IMR-90 (cell line): ENCODE results near the gene MUCL1.

Experiments
- CEBPB ChIP-seq: IDR thresholded peaks from 2 replicates; pipeline ENCODE4 v1.6.1; 2012; ENCODE audit warnings: low read depth, low read length, improper control_type of control experiment
- FOS ChIP-seq: fragments of 150-350 bp; IDR thresholded peaks from 2 replicates; pipeline ENCODE4 v1.6.1; 2016; ENCODE audit warnings: low read depth, low read length
- MAFK ChIP-seq: IDR thresholded peaks from 2 replicates; pipeline ENCODE4 v1.6.1; 2012; ENCODE audit warnings: low read depth, low read length, improper control_type of control experiment
- NFE2L2 ChIP-seq: fragments of 150-350 bp; IDR thresholded peaks from 2 replicates; pipeline ENCODE4 v1.6.1; 2016; ENCODE audit warnings: low read depth, mild to moderate bottlenecking, low read length
- POLR2A ChIP-seq: IDR thresholded peaks from 2 replicates; pipeline ENCODE4 v1.6.1; 2012; ENCODE audit warnings: mild to moderate bottlenecking, low read depth, low read length
- RAD21 ChIP-seq: IDR thresholded peaks from 2 replicates; pipeline ENCODE4 v1.6.1; 2012; ENCODE audit warnings: low read length, improper control_type of control experiment
- RFX5 ChIP-seq: IDR thresholded peaks from 2 replicates; pipeline ENCODE4 v1.8.0; 2012; ENCODE audit warnings: low read depth, mild to moderate bottlenecking, low read length, moderate library complexity
- SMC3 ChIP-seq: fragments of 150-350 bp; IDR thresholded peaks from 2 replicates; pipeline ENCODE4 v1.6.1; 2016; ENCODE audit warnings: low read depth, mild to moderate bottlenecking, antibody characterized with exemption, low read length, moderate library complexity
- TF ChIP-seq, protein P1 (sequence below): conservative IDR thresholded peaks from 2 replicates; pipeline ENCODE4 v1.5.1; 2012; ENCODE audit warnings: mild to moderate bottlenecking, low read depth, low read length, improper control_type of control experiment

DNA sequence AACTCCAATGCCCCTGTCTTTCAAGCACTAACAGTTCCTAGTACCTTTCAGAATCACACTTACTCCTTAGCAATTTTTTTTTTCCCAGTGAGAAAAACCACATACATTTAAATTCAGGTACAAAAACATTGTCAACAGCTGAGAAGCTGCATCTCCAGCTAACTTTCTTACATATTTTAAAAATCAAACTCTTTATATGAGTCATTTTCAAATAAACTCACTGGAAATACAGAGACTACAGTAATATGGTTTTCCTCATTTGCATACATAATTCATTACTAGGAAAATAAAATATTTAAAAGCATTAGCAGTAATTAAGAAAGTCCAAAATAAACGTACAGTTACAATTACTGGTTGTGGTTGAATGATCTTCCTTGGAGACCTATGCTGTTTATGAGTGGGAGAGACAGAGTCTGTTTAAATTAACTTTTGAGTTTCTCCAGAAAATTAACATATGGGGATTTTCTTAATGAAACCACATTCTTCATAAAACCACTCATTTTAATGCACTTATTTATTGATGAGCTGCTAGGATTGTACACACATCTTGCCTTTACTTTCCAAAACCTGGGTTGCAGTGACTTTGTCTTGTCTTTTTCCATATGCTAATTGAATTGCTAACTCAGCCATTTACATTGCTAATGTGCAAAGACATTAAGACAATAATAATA lies 9.8 kb downstream of the MUCL1 start:
- TF ChIP-seq RAD21 = no peak
- TF ChIP-seq, protein P1, sequence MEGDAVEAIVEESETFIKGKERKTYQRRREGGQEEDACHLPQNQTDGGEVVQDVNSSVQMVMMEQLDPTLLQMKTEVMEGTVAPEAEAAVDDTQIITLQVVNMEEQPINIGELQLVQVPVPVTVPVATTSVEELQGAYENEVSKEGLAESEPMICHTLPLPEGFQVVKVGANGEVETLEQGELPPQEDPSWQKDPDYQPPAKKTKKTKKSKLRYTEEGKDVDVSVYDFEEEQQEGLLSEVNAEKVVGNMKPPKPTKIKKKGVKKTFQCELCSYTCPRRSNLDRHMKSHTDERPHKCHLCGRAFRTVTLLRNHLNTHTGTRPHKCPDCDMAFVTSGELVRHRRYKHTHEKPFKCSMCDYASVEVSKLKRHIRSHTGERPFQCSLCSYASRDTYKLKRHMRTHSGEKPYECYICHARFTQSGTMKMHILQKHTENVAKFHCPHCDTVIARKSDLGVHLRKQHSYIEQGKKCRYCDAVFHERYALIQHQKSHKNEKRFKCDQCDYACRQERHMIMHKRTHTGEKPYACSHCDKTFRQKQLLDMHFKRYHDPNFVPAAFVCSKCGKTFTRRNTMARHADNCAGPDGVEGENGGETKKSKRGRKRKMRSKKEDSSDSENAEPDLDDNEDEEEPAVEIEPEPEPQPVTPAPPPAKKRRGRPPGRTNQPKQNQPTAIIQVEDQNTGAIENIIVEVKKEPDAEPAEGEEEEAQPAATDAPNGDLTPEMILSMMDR = no peak
- no peak for TF ChIP-seq POLR2A
- TF ChIP-seq FOS = no peak
- TF ChIP-seq MAFK = 0 out of 2 replicates have a peak, but pooled peaks have one; percentile 16
- no peak for TF ChIP-seq NFE2L2
- TF ChIP-seq RFX5 = no peak
- TF ChIP-seq CEBPB = no peak
- no peak for TF ChIP-seq SMC3
